Peyer's patch (tissue), 4 donors: ENCODE data around the gene ENAH.

Source experiments
- POLR2A ChIP-seq, 2 donors: fragments of 450-650 bp; IDR thresholded peaks; one replicate each; pipeline ENCODE4 v1.5.1; 2017; ENCODE audit warnings: antibody characterized with exemption in 2 of 2, mild to moderate bottlenecking in 2 of 2, moderate library complexity in 2 of 2
- TF ChIP-seq, protein P1 (sequence below), 6 experiments: fragments of 450-650 bp in 4 of 6; fragments of 200-600 bp in 2 of 6; sonication (generic) in 1 of 6; IDR thresholded peaks; one replicate each; pipeline ENCODE4 v1.5.1; 2017 to 2019; ENCODE audit warnings: antibody characterized with exemption in 6 of 6, mild to moderate bottlenecking in 3 of 6, moderate library complexity in 1 of 6

GRCh38 chr1:225667362-225667761, 14.4 kb upstream of the ENAH start:
- TF ChIP-seq, protein P1, sequence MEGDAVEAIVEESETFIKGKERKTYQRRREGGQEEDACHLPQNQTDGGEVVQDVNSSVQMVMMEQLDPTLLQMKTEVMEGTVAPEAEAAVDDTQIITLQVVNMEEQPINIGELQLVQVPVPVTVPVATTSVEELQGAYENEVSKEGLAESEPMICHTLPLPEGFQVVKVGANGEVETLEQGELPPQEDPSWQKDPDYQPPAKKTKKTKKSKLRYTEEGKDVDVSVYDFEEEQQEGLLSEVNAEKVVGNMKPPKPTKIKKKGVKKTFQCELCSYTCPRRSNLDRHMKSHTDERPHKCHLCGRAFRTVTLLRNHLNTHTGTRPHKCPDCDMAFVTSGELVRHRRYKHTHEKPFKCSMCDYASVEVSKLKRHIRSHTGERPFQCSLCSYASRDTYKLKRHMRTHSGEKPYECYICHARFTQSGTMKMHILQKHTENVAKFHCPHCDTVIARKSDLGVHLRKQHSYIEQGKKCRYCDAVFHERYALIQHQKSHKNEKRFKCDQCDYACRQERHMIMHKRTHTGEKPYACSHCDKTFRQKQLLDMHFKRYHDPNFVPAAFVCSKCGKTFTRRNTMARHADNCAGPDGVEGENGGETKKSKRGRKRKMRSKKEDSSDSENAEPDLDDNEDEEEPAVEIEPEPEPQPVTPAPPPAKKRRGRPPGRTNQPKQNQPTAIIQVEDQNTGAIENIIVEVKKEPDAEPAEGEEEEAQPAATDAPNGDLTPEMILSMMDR (IDR thresholded peaks at IDR 0.05) = no peak
- no peak for TF ChIP-seq POLR2A (IDR thresholded peaks at IDR 0.05)
